ENCODE measurements around the gene AHCYL1.

Gene AHCYL1

DNA sequence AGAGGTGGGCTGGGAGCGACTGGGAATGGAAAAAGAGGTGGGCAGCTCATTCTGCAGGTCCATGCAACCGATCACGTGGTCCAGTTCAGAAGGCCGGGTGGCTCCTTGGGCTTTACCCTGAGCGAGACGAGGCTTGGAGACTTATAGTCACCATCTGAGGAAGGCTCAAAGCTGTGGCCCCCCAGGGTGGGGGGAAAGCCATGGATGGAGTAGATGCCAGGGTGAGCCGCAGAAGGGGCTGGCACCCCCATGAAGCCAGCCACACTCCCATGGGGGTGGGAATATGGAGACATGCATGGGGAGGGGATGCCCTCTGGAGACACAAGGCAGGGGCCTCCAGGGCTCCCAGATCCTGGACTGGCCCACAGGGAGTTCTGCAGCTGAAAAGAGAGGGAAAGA, 76.1 kb downstream of the AHCYL1 start:
- DNase-seq (ENCODE audit: low read depth in 2 of 2) = no peak

DNA sequence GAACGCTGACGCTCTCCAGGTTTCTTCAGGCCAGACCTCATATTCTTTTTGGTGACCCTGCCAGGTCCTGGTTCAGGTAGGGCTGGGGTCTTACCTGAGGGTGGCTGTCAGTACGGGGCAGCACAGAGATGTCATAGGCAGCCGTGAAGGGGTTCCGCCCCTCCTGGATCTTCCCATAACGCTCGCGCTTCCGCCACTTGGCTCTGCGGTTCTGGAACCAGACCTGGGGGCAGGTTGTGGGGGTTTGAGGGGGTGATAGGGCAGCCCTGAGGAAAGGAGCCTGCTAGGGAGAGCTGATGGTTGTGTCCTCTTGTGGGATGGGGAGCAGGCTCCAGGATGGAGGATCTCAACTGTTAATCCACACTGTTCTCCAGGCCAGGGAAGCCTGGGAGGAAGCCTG, 76.8 kb downstream of the AHCYL1 start:
- DNase-seq (ENCODE audit: low read depth in 2 of 2) = no peak

DNA sequence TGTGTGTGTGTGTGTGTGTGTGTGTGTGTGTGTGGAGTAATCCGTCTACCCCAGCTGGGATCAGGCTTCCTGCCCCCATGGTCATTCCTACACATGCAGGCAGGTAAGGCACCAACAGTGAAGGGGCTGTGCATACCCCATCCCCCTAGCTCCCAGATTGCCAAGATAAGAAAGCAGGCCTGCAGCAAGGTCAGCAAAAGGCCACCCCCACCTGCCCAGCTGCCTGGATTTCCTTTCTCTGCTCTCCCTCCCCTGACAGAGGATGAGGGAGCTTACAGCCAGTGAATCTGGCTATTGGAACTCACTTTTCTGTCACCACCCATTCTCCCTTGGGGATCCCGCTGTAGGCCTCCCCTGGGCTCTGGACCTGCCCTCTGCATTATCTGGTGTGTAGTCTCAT, 78.0 kb downstream of the AHCYL1 start:
- DNase-seq (ENCODE audit: low read depth in 2 of 2) = no peak

DNA sequence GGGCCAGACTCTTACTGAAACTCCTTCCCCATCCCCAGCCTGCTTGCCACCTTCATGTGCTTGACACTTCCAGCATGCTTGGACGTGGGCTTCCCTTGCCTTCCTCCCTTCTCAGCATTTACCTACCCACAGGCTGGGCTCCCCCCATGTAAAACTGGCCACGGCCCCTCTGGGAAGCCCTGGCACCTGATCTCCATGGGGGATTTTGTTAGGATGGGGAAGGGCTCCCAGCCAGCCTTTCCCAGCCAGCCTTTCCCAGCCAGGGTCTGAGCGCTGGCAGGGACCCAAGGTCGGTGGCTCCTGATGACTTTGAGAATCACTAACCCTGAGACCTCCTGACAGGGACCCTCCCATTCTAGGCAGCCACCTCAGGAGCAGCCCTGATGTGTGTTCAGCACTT, 79.2 kb downstream of the AHCYL1 start:
- no peak for DNase-seq (ENCODE audit: low read depth in 2 of 2)

DNA sequence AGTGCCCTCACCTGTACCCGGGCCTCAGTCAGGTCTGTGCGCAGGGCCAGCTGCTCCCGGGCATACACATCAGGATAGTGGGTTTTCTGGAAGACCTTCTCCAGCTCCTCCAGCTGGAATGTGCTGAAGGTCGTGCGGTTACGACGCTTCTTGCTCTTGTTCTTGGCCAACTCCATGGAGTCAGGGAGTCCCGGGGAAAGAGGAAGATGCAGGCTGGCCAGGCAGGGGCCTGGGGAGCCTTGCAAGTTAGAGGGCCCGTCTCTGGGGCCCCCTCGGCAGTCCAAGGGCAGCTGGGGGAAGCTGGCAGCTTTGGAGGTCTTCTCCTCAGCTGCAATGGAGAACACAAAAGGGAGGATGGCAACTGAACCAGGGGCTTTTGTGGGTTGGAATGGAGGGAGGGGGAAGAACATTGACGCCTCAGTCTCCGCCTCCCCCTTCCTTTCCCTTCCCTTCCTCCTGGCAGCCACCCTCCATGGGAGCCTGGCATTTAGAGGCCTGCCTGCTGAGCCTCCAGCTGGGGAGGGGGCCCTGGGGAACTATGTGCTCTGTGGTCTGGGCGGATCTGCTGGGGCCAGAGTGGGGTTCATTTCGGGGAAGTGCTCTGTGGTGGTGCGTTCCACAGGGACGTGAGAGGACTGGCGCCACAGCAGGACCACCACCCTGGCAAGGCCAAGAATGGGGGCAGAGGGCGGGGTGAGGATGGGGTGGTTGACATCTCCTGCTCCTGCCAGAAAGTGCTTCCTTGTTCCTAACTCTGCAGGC, 80.2 kb downstream of the AHCYL1 start:
- no peak for DNase-seq (ENCODE audit: low read depth in 2 of 2)

DNA sequence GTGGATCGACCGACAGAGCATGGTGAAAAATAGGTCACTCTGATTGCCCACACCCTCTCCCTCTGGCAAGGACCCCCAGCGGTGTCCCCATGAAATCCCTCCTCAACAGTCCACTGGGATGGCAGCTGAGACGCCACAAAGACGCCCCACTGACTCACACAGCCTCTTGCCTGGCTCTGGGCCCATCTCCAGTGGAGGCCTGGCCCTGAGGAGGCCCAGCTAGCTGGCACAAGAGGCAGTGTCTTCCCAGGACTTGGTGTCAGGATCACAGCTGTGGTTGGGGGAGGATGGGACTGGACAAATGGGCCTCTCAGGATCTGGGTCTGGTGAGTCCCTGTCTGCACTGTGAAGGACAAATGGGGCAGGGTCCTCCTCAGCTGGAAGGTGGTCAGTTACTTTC, 81.3 kb downstream of the AHCYL1 start:
- DNase-seq (ENCODE audit: low read depth in 2 of 2) = no peak

DNA sequence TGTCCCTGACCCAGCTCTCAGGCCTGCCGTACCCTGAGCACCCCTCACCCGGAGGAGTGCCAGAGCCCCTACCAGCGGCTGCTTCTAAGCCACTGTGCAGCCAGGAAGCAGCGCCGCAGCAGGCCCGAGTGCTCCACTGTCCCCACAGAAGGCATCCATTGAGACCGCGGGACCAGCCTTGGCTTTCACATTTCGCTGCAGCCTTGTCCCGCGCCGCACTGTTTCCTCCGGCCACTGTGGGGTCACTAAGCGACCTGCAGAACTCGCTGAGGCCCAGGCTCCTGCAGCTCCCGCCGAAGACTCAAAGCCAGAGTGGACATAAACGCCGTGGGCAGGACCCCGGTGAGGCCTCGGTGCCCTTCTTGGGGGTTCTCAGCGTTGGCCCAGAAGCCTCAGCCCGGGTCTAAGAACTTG, 82.9 kb downstream of the AHCYL1 start:
- no peak for DNase-seq (ENCODE audit: low read depth in 2 of 2)

DNA sequence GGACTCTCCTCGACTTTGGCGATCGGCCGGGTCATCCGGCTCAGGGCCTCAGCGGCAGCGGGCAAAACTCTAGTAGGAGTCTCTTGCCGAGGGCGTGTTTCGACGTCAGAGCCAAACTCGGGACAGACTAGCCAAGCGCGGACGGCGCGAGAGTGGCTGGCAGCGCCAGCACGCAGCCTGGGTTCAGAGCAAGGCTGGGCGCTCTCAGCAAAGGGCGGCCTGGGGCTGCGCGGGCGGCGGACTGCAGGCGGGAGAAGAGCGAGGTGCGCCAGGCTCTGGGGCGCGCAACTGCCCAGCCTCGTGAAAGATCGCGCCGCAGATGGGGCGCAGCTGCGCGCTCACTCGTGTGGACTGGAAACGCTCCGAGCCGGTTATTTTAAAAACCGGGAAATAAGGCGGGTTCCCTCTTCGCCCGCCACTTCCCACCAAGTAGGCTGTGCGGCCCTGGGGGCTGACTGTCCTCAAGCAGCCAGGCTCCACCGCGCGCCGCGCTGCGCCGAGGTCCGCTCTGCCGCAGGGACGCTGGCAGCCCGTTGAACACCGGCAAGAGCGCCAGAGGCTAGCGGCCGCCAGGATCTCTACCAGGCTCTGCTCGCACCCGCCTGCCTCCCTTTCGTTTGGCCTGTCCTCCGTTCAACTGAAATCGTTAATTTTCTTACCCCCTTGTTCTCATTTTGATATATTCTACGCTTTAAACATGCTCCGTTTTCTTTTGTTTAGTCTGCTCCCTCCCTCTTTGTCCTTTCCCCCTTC, 83.5 kb downstream of the AHCYL1 start:
- no peak for DNase-seq (ENCODE audit: low read depth in 2 of 2)

DNA sequence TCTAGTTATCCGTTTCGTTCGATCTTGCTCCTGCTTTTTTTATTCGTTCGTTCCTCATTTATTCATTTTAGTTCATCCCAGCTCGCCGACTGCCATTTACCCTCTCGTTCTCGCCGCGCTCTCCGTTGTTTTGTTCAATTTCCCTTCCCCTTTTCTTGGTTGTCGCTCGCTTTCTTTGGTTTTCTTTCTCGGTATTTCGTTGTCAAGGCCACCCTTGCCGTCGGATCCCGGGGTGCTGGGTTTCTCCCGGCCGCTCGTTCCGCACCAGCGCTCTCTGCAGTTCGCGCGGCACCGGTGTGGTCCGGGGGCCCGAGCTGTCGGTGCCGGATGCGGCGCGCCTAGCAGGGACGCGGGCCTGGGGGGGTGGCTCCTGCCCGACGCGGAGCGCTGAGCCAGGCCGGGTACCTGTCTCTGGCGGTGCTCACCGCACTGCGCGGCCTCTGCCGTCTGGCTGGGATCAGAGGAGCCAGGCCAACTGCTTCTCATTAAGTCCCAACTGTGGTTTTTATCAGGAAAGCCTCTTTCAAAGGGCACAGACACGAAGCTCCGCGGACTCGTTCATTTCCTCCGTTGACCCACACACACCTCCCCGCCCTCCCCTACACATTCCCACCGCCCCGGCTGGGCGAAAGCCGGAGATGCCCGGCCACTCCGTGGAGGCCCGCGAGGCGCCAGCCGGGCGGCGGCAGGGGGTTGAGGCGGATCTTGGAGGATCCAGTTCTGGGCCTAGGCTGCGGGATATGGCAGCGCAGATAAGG, 84.3 kb downstream of the AHCYL1 start:
- no peak for DNase-seq (ENCODE audit: low read depth in 2 of 2)

DNA sequence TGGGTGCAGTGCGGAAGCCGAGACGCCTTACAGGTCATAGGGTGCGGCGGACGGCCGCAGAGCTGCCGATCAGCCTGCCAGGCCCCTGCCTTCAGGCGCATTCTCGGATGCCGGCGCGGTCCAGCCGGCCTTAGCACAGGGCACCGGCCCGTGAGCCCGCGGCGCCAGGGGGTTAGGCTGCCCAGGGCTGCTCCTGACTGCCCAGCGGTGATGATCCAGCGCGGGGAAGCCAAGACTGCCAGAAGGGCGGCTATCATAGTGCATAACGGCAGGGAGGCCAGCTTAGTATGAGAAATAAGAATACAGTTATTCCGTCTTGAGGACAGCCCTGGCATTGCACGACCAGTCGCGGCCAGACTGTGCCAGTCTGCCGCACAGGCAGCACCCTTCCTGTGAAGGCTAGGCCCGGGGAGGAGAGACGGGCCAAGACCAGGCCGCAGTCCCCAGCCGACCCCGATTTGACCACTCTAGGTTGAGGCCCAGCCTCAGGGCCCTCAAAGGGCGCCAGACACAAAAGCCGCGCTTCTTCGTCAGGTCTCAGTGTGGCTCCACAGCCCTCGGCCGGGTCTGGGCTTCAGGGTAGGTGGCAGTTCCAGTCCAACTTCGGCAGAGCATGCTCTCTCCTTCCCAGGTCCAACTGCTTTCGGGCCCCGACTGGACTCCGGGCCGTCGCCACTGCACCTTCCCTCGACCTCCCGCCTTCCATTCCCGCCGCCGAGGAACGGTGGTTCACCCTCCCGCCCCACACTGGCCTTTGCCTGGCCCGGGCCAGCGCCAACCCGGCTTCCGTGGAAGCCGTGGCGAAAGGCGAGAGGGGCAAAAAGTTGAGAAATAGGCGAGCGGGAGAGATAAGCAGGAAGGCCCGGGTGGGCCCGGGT, 85.1 kb downstream of the AHCYL1 start:
- no peak for DNase-seq (ENCODE audit: low read depth in 2 of 2)

DNA sequence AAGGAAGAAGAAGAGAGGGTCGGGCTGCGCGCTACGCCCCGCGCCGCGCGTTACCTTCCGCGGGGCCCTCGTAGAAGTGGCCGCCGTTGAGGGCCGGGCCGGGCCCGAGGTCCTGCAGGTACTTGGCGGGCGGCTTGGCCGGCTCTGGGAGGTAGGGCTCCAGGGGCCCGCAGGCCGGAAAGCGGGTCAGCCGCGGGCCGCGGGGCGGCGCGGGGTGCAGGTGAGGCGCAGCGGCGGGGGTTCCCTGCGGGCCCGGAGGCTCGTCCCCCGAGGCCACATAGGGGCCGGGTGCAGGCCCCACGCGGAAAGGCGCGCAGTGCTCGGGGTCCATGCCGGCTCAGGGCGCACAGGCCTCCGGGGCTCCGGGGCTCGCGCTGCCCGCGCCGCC, 85.7 kb downstream of the AHCYL1 start:
- DNase-seq (ENCODE audit: low read depth in 2 of 2) = no peak

DNA sequence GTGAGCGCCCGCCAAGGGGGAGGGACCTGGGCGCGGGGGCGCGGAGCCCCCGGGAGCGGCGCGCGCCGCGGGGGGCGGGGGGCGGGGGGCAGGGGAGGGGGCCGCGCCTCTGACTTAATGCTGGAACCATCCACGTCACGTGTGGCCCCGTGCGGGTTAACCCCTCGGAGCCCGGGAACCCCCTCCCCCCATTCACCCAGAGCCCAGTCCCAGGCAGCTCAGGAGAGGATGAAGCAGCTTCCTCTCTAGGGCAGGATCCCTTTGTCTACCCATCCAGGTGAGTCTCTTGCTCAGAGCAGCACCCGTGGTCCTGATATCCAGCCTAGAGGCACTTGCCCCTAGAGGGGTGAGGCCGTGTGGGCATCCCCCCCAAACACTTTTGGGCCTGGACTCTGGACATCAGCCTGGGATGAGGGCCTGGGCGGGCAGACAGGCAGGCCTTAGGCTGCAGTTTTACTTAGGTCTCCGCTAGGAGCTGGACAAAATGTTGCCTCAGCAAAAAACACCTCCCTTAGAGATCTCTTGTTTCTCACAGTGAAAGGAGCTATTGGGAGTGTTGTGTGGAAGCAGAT, 86.2 kb downstream of the AHCYL1 start, which contains the start of gene ALX3:
TSS of gene ALX3 (minus strand) at position 2 of the 572 bp plus-strand sequence. CDS start 60 bp downstream, outside the sequence.
- no peak for DNase-seq (ENCODE audit: low read depth in 2 of 2)
